NOMO-1 treated with dmso at 0.1 percent for 144 hours (cell line): ENCODE data around the gene HOXD11.

Experiments
- DNase-seq: peaks from one replicate; lab custom pipeline; 2025; ENCODE audit not compliant: unreplicated experiment; lab: John Stamatoyannopoulos, UW

HOXD11 gene

DNA sequence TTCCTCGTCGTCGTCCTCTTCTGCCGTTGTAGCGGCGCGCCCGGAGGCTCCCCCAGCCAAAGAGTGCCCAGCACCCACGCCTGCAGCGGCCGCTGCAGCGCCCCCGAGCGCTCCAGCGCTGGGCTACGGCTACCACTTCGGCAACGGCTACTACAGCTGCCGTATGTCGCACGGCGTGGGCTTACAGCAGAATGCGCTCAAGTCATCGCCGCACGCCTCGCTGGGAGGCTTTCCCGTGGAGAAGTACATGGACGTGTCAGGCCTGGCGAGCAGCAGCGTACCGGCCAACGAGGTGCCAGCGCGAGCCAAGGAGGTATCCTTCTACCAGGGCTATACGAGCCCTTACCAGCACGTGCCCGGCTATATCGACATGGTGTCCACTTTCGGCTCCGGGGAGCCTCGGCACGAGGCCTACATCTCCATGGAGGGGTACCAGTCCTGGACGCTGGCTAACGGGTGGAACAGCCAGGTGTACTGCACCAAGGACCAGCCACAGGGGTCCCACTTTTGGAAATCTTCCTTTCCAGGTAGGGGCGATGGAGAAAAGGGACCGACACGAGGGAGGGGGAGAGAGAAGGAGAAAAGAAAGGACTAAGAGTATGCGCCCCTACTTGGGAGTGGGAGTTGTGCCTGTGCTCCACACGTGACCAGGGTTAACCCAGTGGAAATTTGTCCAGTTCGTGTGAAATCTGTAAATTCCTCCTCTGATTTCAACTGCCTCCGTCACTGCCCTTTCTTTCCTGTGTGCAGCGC lies 13.8 kb upstream of the HOXD11 start:
- no peak for DNase-seq

DNA sequence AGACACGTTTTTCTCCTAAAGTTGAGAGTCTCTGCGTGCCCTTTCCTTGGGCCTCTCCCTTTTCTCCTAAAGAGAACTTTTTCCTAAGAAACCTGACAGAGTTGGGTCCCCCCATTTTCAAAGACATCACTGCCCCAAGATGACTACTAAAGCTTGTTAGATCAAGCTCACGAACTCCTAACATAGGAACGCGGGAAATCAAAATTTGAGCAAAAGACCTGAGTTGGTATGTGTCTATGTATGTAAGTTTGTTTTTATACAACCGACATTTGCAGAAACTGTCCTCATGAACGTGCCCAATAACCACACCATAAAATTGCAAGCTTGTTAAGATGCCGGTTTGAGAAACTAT lies 13.2 kb upstream of the HOXD11 start:
- DNase-seq, result no peak

DNA sequence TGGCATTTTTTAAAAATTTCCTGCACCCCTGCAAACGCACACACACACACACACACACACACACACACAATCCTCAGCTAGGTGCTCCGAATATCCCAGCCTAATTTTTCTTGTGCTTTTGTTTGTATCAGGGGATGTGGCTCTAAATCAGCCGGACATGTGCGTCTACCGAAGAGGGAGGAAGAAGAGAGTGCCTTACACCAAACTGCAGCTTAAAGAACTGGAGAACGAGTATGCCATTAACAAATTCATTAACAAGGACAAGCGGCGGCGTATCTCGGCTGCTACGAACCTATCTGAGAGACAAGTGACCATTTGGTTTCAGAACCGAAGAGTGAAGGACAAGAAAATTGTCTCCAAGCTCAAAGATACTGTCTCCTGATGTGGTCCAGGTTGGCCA lies 12.7 kb upstream of the HOXD11 start:
- DNase-seq, result no peak

DNA sequence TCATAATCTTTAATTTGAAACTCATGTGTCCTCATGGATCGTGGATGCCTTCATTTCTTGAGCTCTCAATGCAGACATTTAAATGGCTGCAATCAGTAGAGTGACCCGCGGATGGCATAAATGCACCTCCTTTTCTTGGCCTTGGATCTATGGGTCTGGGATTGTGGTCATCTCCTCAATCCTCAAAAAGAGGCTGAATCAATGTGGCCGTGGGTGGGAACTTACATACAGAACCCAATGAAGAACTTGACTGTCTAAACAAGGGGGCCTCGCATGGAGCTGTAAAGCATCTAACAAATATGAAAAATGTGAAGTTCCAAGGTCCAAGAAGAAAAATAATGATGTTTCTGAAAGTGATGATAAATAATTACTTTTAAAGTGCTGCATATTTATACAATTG lies 11.7 kb upstream of the HOXD11 start:
- no peak for DNase-seq

DNA sequence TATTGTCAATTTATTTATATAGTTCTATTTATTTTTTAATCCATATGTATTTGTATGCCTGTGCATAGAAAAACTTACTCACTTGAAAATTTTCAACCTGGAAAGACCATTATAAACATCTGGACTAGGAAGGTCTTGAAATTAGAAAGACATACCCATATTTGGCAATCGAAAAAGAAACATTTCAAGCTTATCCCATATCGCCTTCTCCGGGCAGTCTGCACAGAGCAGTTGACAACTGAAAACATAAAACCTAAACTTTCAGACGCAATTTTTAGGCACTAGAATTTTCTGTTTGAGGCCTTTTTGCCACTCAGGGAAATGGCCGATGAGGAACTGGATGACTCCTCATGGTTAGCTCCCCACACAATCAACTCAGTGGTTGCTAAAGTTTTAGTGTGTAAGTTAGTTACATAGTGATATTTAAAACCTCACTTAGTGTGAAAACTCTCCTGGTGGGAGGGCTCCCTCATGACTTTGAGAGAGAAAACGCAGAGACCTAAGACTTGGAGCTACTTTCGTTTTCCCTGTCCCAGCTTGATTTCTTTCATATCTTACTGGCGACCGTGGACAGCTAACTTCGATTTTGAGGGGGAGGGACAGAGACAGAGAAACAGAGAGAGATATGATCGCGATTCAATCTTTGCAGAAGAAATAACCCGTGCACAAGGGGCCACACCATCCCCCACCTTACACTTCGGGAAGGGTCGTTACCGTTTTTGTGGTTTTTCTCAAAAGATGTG lies 10.7 kb upstream of the HOXD11 start:
- DNase-seq, result no peak

DNA sequence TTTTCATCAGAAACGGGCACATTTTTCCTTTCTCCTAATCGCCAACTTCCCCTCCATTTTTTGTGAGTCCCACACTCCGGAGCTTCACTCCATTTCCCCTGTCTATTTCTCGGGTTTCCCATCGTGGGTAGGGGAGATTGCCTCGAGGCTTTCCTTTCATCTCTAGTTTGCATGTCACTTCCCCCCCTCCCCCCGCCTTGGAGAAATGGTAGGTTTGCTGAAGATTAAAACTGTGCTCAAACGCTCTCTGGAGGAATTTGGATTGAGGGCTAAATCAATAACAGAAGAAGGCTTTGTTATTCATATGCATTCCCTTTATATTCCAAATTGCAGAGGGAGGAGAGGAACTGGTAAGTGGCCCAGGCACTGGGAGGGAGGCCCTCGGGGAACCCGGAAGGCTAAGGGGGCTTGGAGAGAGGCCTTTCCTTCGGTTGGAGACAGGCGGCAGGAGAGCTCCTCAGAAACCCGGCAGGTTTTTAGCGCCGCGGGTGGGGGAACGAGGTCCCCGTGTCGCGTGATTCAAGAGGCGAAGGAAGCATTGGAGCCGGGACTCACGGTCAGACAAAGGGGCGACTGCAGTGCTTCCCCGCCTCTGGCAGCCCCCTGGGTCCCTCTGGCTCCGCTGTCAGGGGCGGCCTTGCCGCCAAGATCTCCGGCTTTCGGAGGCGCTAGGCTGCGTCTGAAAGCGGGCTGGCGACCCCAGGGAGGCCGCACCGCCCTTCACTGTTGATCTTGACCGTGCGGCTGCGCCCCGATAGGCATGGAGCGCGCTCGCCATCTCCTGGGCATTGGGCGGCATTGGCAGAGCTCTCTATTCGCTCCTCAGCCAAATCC lies 9.9 kb upstream of the HOXD11 start:
- peak; percentile 51 for DNase-seq

DNA sequence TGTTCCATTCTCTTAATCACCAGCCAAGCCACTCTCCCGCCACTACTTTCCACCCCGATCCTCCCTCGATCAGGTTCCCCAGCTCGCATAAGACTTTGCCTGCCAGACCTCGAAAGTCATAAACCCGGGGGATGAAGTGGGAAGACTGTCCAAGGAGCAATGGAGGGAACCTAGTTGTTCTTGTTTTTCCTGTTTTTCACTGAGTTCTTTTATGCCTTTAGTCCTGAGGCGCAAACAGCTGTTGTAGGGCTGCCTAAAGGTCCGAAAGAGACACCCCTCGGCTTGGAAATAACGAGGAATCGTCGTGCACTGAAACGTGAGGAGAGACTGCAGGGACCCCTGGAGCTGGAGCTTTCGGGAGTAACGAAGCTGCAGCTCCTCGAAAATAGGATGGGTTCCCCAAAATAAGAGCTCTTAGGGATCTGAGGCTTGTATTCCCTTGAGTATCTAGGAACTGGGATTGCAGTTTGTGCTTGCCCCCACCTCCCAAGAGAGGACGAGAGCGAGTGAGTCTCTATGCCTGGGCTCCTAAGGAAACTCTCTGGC lies 9.2 kb upstream of the HOXD11 start:
- no peak for DNase-seq

DNA sequence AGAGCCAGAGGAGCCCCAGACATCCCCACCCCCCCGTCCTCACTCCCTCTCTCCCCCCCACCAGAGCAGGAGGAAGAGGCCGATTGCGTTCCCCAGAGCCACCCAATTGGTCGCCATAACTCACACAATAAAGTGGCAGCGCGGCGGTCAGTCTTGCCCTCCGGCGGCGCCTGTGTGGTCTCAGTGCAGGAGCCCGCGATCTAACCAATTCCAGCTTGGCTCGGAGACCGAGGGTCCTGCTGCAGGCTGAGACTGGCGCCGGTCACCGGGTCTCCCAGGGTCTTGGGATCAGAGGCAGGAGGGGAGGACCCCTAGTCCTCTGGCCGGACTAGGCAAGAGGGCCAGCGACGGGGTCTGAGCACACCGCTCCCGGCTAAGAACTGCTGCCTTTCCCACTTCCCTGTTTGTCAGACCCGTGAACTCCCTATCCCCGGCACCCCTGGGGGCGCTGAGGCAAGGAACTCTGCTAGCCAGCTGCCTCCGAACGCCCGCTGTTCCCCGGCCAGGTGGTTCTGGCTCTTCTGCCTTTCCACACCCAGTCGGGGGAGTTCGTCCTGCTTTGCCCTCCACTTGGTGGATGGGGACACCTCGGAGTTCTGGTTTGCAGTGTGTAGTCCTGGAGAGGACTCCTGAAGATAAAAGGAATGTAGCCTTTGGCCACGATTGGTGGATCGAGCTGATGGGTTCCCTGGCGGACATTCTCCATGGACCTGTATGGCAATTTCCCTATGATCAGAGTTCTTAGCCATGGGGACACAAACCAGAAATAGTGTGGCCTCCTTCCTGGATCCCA lies 8.5 kb upstream of the HOXD11 start:
- DNase-seq, result no peak

DNA sequence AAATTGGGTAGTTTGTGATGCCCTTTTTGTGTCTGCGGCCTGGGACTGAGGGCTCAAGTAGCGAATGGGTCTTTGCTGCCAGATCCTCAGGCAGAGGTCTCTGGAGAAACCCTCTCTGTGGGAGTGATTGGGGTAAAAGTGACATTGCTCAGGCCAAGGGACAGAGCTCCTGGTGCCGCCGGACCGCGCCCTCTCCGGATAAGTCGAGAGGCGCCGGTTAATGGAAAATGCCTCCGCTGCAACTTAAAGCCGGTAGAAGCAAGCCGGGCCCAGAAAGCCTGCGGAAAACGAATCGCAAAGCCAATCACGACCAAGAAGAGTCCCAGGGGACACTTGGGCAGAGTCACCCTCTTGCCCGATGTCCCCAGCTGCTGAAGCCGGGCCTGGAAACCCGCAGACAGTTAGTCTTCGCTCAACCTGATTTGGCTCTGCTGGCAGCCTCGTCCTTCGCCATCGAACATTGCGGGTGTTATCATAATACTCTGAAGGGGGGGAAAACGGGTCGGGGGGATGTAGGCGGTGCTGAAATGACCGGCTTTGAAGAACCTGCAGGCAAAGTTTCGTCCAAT lies 7.8 kb upstream of the HOXD11 start:
- no peak for DNase-seq

DNA sequence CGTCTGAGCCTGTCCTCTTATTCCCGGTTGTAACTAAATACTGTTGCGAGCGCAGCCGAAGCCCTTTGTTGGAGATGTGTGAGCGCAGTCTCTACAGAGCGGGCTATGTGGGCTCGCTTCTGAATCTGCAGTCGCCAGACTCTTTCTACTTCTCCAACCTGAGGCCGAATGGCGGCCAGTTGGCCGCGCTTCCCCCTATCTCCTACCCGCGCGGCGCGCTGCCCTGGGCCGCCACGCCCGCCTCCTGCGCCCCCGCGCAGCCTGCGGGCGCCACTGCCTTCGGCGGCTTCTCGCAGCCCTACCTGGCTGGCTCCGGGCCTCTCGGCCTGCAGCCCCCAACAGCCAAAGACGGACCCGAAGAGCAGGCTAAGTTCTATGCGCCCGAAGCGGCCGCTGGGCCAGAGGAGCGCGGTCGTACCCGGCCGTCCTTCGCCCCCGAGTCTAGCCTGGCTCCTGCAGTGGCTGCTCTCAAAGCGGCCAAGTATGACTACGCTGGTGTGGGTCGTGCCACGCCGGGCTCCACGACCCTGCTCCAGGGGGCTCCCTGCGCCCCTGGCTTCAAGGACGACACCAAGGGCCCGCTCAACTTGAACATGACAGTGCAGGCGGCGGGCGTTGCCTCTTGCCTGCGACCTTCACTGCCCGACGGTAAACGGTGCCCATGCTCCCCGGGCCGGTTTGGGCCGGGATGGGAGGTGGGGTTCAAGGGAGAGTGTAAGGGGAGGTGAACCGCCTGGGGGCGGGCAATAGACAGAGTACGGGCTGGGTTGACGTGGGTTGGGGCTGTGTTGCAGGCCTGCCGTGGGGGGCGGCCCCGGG lies 7.1 kb upstream of the HOXD11 start, which contains the start of gene HOXD12:
HOXD12 (plus strand) TSS at position 68 of the 819 bp plus-strand sequence; CDS start at position 75, 7 bp downstream.
- DNase-seq, result no peak

DNA sequence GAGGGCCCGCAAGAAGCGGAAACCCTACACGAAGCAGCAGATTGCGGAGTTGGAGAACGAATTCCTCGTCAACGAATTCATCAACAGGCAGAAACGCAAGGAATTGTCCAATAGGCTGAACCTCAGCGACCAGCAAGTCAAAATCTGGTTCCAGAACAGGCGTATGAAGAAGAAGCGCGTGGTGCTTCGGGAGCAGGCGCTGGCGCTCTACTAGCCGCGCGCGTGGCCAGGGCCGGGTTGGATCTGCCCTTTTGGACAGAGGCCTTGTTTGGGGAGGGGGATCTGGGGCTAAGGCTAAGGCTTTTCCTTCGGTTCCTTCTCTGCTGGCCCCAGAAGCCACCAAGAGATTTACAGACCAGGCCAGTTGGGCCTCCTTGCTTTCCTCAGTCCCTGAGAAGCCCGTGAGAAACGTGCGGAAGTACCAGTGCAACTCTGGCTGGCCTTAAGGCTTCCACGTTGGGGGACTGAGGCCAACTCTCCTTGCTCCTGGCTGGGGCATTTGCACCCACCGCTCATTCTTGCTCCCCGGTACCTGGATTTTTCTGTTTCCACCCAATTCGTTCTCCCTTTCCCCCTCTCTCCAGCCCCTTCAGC lies 6.4 kb upstream of the HOXD11 start:
- no peak for DNase-seq

DNA sequence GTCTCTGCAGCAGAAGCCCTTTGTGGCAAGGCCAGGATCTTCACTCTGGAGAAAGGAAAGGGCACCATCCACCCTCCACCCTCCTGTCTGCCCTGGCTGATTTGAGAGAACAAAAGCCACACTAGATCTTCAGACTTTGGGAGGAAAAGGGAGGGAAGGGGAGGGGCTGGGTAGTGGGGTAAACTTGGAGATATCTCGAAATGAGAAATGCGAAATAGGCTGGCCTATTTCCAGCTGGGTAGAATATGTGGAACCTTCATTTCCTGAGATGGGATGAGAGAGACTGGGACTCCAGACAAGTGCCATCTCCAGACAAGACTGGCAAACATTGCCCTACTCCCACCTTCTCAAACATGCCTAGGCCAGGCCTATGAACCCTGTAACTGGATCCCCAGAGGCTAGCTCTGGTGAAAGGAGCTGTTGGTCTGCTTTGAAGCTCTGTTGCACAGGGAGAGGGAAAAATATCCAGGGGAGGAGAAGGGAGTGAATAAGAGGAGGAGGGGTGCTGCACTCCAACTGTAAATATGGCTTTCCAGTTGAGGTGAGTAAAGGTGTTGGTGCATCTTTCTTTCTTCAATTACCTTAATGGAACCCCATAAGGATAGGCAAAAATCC lies 5.8 kb upstream of the HOXD11 start:
- DNase-seq, result no peak

DNA sequence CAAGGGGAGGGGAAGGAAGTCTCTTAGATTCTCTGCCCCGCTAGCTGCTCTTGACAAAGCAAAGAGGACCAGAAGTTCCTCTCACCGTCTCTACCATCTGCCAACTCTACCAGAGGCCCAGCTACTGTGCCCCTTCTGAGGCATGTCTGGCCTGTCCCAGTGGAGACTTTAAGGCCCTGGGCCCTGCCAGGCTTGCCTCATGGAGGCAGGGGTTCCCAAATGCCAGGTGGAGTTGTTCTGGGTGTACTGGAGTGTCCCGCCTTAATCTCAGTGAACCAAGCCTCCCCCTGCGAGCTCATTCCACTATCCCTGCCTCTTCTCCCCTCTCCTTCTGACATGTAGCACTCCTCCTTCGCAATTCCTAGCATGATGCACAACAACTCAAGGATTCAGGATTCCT lies 5.2 kb upstream of the HOXD11 start:
- DNase-seq, result no peak

DNA sequence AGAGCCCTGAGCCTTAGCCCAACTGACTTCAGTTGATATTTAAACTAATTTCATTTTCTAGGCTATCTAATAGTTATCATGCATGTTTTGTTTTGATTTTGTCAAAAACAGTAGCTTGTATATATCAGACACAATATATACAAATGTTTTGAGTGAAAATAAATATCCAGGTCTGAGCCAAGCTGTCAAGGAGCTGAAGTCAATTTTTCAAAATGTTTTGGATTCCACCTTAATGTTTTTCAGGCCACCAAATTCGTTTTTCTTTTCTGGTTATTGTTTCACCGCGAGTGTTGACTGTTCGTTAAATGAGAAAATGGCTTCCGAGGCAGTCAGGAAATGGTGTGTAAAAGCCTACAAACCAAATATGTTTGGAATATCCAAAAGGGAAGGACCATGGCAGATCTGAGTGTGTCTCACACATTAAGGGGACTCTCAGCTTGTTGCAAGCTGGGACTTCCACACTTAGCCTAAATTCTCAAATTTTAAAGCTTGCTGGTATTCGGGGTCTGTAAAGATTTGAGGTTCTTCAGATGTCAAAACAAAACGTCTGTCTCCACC lies 4.7 kb upstream of the HOXD11 start:
- DNase-seq, result no peak

DNA sequence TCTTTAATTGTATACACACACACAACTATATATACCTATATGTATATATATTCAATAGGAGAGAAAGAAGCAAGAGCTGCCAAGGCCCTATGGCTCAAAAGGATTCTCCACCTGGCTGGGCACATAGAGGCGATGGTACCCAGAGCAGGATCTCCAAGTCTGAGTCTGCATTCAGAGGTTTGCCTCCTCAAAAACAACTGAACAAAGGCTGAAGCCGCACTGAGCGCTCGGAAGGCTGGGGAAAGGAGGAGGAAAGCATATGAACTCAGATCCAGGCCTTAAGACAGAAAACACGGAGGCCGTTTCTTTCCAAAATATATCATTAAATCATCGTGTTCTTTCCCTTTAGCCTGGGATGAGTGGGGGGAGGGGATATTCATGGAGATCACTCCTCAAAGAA lies 3.9 kb upstream of the HOXD11 start:
- DNase-seq, result no peak

DNA sequence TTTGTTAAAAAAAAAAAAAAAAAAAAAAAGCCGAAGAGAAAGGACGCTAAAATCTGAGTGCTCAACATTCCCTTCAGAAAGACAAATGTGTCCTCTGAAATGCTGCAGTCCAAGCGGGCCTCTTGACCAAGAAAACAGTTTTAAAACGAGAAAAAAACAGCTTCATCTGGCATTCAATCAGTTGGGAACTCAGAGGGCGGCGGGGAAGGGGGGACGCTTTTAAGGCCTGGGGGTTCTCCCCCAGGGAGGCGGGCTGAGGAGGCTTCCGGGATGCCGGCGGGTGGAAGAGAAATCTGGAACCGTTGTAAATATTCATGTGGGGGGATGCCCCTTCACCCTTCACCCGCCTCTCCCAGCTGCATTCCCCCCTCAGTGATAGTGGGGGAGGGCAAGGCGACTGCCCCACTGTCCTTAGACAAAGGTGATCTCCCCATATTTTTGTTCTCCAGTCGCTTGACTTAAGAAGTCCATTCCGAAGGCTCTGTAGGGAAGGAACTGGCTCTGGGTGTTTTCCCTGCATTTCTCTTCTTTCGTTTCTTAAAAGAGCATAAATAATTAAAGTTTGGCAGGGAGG lies 3.3 kb upstream of the HOXD11 start:
- no peak for DNase-seq

DNA sequence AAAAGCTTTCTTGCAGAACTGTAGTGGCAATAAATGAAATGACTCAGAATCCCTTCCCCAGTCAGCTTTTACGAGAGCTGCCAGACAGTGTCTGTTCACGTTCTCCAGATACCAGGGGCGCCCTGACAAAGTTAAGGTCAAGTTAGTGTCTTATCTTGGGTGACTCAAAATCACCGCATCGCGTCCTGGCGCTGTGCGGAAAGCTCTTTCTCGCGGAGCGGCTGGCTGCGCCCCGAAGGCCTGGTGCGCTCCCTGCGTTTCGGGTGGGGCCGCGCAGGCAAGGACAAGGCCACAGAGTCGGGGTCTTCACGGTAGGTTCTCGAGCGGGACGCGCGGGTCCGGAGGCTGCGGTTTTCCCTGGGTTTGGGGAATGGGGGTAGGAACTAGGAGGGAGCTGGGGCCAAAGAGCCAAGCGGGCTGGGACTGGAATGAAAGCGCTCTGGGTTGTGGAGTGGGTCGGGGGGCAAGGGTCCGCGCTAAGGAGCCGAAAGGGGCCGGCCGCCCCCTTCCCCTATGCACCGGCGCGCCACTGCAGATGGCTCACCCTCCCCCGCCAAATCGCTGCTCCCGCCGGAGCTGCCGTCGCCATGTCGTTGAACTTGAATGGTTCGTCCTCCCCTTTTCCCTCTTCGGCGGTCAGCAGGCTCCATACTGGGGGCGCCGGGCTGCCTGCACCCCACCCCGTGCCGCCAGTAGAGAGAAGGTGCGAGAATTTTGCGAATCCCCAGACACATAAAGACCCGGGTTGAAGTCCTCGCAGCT lies 2.6 kb upstream of the HOXD11 start:
- no peak for DNase-seq
